Nephron (organoid): Measurements from ENCODE around the gene CORO2B.

Experiments used
- H3K27ac Mint-ChIP-seq, 3 experiments: 2 replicates each; pipeline ENCODE4 v1.8.0; 2020; ENCODE audit warnings: mixed read lengths in 3 of 3, mild to moderate bottlenecking in 2 of 3, moderate library complexity in 1 of 3
- H3K27me3 Mint-ChIP-seq: 2 replicates; pipeline ENCODE4 v1.8.0; 2021; ENCODE audit warnings: low read depth, mild to moderate bottlenecking, moderate library complexity, mixed read lengths
- H3K36me3 Mint-ChIP-seq: 2 replicates; pipeline ENCODE4 v1.8.0; 2020; ENCODE audit warnings: low read depth, mixed read lengths
- H3K4me1 Mint-ChIP-seq: 2 replicates; pipeline ENCODE4 v1.8.0; 2020; ENCODE audit warnings: mixed read lengths
- H3K4me3 Mint-ChIP-seq, 3 experiments: 2 replicates each; pipeline ENCODE4 v1.8.0; 2020; ENCODE audit warnings: mild to moderate bottlenecking in 3 of 3, mixed read lengths in 3 of 3, moderate library complexity in 2 of 3
- H3K9me3 Mint-ChIP-seq: 2 replicates; pipeline ENCODE4 v1.8.0; 2020; ENCODE audit warnings: mixed read lengths
- TF ChIP-seq, protein P1 (sequence below), 3 experiments: fragments of 200-600 bp; sonication (generic); IDR thresholded peaks; one replicate each; pipeline ENCODE4 v1.5.0; 2021; ENCODE audit warnings: antibody characterized with exemption in 3 of 3; ENCODE audit not compliant: unreplicated experiment in 3 of 3

CORO2B gene

DNA sequence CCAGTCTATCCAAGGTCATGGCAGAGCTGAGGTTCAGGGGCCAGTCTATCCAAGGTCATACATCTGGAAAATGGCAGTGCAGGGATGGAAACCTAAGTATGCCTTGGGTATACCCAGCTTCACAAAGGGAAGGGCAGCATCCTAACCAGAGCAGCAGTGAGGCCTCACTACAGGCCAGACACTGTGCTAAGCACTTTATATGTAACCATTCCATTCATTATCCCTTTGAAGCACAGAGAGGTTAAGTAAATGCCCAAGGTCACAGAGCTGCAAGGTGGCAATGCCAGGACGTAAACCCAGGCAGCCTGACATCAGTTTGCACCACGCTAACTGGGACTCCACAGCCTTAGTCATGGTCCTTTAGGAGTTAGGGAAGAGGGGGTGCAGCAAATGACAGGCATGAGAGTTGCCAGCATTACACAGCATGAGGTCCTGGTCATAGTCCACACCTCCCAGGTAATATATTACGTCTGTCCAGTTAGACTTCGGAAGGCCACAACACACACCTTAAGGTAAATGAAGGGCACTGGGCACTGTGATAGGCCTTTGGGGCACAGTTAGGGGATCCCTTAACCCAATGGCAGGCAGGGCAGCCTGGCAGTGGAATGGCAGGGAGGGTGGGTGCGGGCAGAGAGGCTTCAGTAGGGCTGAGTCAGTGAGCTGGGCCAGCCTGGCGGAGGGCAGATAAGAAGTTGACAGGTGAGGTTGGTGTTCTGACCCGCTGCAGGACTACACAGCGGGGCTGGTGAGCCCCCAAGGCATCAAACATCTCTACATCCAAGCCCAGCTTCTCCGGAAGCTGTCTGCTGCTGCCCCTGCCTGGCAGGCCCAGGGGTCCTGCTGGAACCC, 21.1 kb upstream of the CORO2B start:
- Mint-ChIP-seq H3K9me3 (no peaks in the 10 kb centered on the region), H3K4me1 (peaks cover 32% of the 10 kb centered on the region), H3K27ac (peak overlapping the region in 2 of 3 experiments; percentile 21 to 32), H3K4me3 (peak overlapping the region in 2 of 3 experiments; percentile 24 to 46), H3K27me3 (peaks cover 41% of the 10 kb centered on the region), H3K36me3 (no peaks in the 10 kb centered on the region)
- TF ChIP-seq, protein P1, sequence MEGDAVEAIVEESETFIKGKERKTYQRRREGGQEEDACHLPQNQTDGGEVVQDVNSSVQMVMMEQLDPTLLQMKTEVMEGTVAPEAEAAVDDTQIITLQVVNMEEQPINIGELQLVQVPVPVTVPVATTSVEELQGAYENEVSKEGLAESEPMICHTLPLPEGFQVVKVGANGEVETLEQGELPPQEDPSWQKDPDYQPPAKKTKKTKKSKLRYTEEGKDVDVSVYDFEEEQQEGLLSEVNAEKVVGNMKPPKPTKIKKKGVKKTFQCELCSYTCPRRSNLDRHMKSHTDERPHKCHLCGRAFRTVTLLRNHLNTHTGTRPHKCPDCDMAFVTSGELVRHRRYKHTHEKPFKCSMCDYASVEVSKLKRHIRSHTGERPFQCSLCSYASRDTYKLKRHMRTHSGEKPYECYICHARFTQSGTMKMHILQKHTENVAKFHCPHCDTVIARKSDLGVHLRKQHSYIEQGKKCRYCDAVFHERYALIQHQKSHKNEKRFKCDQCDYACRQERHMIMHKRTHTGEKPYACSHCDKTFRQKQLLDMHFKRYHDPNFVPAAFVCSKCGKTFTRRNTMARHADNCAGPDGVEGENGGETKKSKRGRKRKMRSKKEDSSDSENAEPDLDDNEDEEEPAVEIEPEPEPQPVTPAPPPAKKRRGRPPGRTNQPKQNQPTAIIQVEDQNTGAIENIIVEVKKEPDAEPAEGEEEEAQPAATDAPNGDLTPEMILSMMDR (IDR thresholded peaks at IDR 0.05; ENCODE audit: unreplicated experiment in 3 of 3), result no peak

DNA sequence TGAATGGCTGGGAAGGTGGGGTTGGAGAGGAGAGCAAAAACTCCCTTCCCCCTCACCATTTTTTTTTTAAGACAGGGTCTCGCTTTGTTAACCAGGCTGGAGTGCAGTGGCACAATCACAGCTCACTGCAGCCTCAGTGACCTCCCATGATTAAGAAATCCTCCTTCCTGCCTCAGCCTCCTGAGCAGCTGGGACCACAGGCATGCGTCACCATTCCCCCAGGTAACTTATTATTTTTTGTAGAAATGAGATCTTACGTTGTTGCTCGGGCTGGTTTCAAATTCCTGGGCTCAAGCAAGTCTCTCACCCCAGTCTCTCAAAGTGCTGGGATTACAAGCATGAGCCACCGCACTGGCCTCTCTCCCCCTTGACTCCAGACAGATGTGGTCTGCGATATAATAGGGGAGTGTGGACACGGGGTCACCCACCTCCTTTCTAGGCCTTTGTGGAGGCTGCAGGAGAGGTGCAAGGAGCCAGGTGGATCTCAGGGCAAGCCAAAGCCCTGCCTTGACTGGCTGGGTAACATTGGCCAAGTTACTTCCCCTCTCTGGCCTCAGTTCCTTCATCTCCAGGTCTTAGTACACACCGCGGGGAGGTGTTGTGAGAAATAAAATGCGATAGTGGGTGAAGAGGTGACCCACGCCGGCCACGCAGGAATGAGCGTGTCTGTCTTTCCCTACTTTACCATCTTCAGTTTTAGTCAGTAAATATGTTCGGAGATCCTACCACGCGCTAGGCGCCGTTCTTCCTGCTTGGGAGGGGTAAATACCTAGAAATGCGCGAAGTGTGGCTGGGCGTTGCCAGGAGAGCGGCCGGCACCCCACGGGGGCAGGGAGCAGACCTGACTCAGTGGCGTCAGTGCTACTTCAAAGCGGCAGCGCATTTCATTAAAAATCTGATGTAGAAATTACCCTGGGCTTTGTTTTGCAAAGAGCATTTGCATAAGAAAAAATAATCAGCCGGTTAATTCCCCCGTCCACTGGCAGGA, 20.2 kb upstream of the CORO2B start:
- H3K4me1 Mint-ChIP-seq, result peaks cover 32% of the 10 kb centered on the region
- H3K9me3 Mint-ChIP-seq, result no peaks in the 10 kb centered on the region
- peaks cover 41% of the 10 kb centered on the region for H3K27me3 Mint-ChIP-seq
- TF ChIP-seq, protein P1 (IDR thresholded peaks at IDR 0.05; ENCODE audit: unreplicated experiment in 3 of 3), result no peak
- peak overlapping the region; percentile 51 to 91 (median 74) for H3K27ac Mint-ChIP-seq
- H3K4me3 Mint-ChIP-seq, result peak overlapping the region; percentile 84 to 92 (median 89)
- no peaks in the 10 kb centered on the region for H3K36me3 Mint-ChIP-seq

DNA sequence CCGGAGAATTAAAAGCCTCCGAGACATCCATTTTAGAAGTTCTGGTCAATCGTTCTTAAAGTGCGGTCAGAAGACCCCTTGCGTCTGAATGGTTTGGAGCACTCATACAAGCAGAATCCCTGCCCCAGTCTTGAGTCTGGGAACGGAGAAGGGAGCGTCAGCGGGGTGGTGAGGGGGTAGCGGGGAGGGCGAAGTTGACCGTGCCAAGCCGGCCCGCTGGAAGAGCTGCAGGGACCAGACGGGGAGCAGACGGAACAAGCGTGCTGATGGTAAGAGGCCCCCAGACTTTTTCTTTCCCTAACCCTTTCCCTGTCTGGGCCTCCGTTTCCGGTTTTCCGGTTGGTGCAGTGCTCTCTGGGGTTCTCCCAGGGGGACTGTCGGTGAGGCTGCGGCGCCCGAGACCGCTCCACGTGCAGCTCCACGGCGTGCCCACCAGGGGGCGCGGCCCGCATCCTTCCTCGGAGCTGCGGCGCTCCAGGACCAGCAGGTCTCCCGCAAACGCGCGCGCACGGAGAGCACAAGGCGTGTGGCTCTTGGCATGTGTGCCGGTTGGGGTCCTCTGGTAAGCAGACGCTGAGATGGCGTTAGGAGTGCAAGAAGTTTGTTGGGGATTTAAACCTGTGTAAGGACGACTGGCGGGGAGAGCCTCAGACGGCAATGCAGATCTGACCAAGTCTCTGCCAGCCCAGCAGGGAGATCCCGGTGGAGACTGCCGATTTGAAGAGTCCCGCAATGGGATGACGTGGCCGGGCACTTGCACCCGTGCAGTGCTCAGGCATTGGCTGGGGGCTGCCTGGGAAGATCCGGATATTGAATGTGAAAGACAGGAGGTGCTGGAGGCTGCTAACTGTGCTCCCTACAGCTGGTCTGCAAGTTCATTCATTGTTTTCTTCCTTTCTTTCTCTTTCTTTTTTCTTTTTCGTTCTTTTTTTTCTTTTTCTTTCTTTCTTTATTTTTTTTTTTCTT, 19.2 kb upstream of the CORO2B start:
- TF ChIP-seq, protein P1 (IDR thresholded peaks at IDR 0.05; ENCODE audit: unreplicated experiment in 3 of 3), result peak; percentile 97 to 98 (median 98)
- peak overlapping the region; percentile 51 to 91 (median 74) for H3K27ac Mint-ChIP-seq
- H3K4me3 Mint-ChIP-seq, result peak overlapping the region; percentile 84 to 92 (median 89)
- no peaks in the 10 kb centered on the region for H3K9me3 Mint-ChIP-seq
- peaks cover 33% of the 10 kb centered on the region for H3K27me3 Mint-ChIP-seq
- no peaks in the 10 kb centered on the region for H3K36me3 Mint-ChIP-seq
- peaks cover 32% of the 10 kb centered on the region for H3K4me1 Mint-ChIP-seq

DNA sequence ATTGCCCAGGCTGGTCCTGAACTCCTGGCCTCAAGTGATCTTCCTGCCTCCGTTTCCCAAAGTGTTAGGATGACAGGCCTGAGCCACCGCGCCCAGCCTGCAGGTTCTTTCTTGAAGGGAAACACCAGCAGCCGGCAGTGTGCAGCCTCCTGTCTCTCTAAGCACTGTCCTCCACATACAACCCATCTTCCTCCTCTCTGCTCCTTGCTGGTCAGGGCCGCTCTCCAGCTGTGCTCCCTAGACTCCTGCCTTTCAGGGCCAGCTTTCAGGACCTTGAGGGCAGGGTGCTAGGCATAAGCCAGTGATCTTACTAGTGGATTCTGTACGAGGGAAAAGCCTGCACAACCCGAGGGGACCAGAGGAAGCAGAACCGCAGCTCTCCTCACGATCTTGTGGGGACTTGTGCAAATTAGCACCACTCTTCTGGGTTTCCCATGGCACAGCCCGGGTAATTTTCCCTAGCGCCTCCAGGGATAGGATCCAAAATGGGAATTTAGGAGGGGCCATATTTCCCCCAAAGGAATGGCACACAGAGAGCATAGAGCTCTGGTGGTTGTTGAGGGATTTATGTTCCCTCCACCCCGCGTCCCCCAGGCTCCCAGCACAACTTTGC, 18.2 kb upstream of the CORO2B start:
- TF ChIP-seq, protein P1 (IDR thresholded peaks at IDR 0.05; ENCODE audit: unreplicated experiment in 3 of 3), result no peak
- no peaks in the 10 kb centered on the region for H3K9me3 Mint-ChIP-seq

More for the DNA sequence above, 18.2 kb upstream of the CORO2B start:
- H3K4me1 Mint-ChIP-seq, result peaks cover 32% of the 10 kb centered on the region
- H3K4me3 Mint-ChIP-seq, result peak overlapping the region; percentile 84 to 92 (median 89)
- peak overlapping the region; percentile 22 to 79 (median 74) for H3K27ac Mint-ChIP-seq
- H3K36me3 Mint-ChIP-seq, result no peaks in the 10 kb centered on the region
- H3K27me3 Mint-ChIP-seq, result peaks cover 28% of the 10 kb centered on the region
